ENCODE data around the gene KRT79. TPM values are rescaled to one million over a fixed set of nuclear protein-coding genes. Genes with fewer than 3 reads are reported as not detected.

Gene KRT79
- total RNA-seq, 2 experiments from 2014 or later: not detected

- ATAC-seq: no peak
- Mint-ChIP-seq H3K36me3 (ENCODE audit: low read depth) (no peaks in the 10 kb centered on the region), H3K9me3 (ENCODE audit: insufficient read depth) (no peaks in the 10 kb centered on the region), H3K4me1 (ENCODE audit: low read depth) (no peaks in the 10 kb centered on the region), H3K27me3 (ENCODE audit: low read depth) (peaks cover 6% of the 10 kb centered on the region), H3K27ac (no peak overlapping the region), H3K4me3 (no peak overlapping the region)
- no peak for DNase-seq
- CTCF ChIA-PET: no interaction called here
- POLR2A ChIA-PET: no interaction called here
Measured at GRCh38 chr12:52806169-52806811, 27.8 kb downstream of the KRT79 start.

GRCh38 chr12:52805739-52806138 is 28.4 kb downstream of the KRT79 start:
- ChIA-PET POLR2A (no interaction called here), CTCF (no interaction called here)
- no peaks in the 10 kb centered on the region for H3K36me3 Mint-ChIP-seq (ENCODE audit: low read depth)
- ATAC-seq: no peak
- no peaks in the 10 kb centered on the region for H3K4me1 Mint-ChIP-seq (ENCODE audit: low read depth)
- H3K27ac Mint-ChIP-seq: no peak overlapping the region
- H3K27me3 Mint-ChIP-seq (ENCODE audit: low read depth): peaks cover 6% of the 10 kb centered on the region
- no peak overlapping the region for H3K4me3 Mint-ChIP-seq
- DNase-seq: no peak
- H3K9me3 Mint-ChIP-seq (ENCODE audit: insufficient read depth): no peaks in the 10 kb centered on the region

GRCh38 chr12:52805000-52805399 is 29.1 kb downstream of the KRT79 start:
- H3K36me3 Mint-ChIP-seq (ENCODE audit: low read depth): no peaks in the 10 kb centered on the region
- CTCF ChIA-PET: no interaction called here
- POLR2A ChIA-PET: no interaction called here
- no peak for ATAC-seq
- DNase-seq: no peak
- no peak overlapping the region for H3K4me3 Mint-ChIP-seq
- peaks cover 6% of the 10 kb centered on the region for H3K27me3 Mint-ChIP-seq (ENCODE audit: low read depth)
- no peaks in the 10 kb centered on the region for H3K9me3 Mint-ChIP-seq (ENCODE audit: insufficient read depth)
- H3K27ac Mint-ChIP-seq: no peak overlapping the region
- H3K4me1 Mint-ChIP-seq (ENCODE audit: low read depth): no peaks in the 10 kb centered on the region

GRCh38 chr12:52802442-52802841 is 31.7 kb downstream of the KRT79 start:
- POLR2A ChIA-PET: no interaction called here
- Mint-ChIP-seq H3K27me3 (ENCODE audit: low read depth) (peaks cover 10% of the 10 kb centered on the region), H3K4me1 (ENCODE audit: low read depth) (no peaks in the 10 kb centered on the region), H3K36me3 (ENCODE audit: low read depth) (no peaks in the 10 kb centered on the region), H3K27ac (no peak overlapping the region), H3K4me3 (no peak overlapping the region), H3K9me3 (ENCODE audit: insufficient read depth) (no peaks in the 10 kb centered on the region)
- CTCF ChIA-PET: interaction anchor here (1.0 to 1.1 kb wide), 2 partner anchors 77 to 216 kb away, joined by 3 read pairs; no protein-coding TSS in a partner anchor
- DNase-seq (no peak), ATAC-seq (no peak)

- Mint-ChIP-seq H3K27me3 (ENCODE audit: low read depth) (peaks cover 10% of the 10 kb centered on the region), H3K9me3 (ENCODE audit: insufficient read depth) (no peaks in the 10 kb centered on the region), H3K27ac (no peak overlapping the region), H3K4me3 (no peak overlapping the region), H3K36me3 (ENCODE audit: low read depth) (no peaks in the 10 kb centered on the region), H3K4me1 (ENCODE audit: low read depth) (no peaks in the 10 kb centered on the region)
- ATAC-seq (no peak), DNase-seq (no peak)
- CTCF ChIA-PET: interaction anchor here (1.0 kb wide), 1 partner anchor 78 kb away, joined by 3 read pairs; no protein-coding TSS in a partner anchor
- POLR2A ChIA-PET: no interaction called here
Measured at GRCh38 chr12:52801773-52802172, 32.3 kb downstream of the KRT79 start.

- Mint-ChIP-seq H3K27me3 (ENCODE audit: low read depth) (peaks cover 10% of the 10 kb centered on the region), H3K36me3 (ENCODE audit: low read depth) (no peaks in the 10 kb centered on the region), H3K9me3 (ENCODE audit: insufficient read depth) (no peaks in the 10 kb centered on the region), H3K4me3 (no peak overlapping the region), H3K27ac (no peak overlapping the region), H3K4me1 (ENCODE audit: low read depth) (no peaks in the 10 kb centered on the region)
- no peak for DNase-seq
- ATAC-seq: no peak
- CTCF ChIA-PET: interaction anchor here (0.7 to 0.8 kb wide), 2 partner anchors 79 to 428 kb away, joined by 3 read pairs; no protein-coding TSS in a partner anchor
- POLR2A ChIA-PET: interaction anchor here (0.7 kb wide), 1 partner anchor 442 kb away, joined by 3 read pairs; no protein-coding TSS in a partner anchor
Measured at GRCh38 chr12:52800259-52800917, 33.7 kb downstream of the KRT79 start.

GRCh38 chr12:52799505-52800211 is 34.5 kb downstream of the KRT79 start:
- H3K9me3 Mint-ChIP-seq (ENCODE audit: insufficient read depth): no peaks in the 10 kb centered on the region
- H3K27me3 Mint-ChIP-seq (ENCODE audit: low read depth): peaks cover 10% of the 10 kb centered on the region
- POLR2A ChIA-PET: no interaction called here
- H3K27ac Mint-ChIP-seq: no peak overlapping the region
- ATAC-seq (no peak), DNase-seq (no peak)
- CTCF ChIA-PET: interaction anchor here (0.7 to 0.8 kb wide), 2 partner anchors 80 to 427 kb away, joined by 3 read pairs; no protein-coding TSS in a partner anchor
- no peak overlapping the region for H3K4me3 Mint-ChIP-seq
- no peaks in the 10 kb centered on the region for H3K36me3 Mint-ChIP-seq (ENCODE audit: low read depth)
- H3K4me1 Mint-ChIP-seq (ENCODE audit: low read depth): peaks cover 2% of the 10 kb centered on the region

GRCh38 chr12:52798671-52799504 is 35.2 kb downstream of the KRT79 start:
- Mint-ChIP-seq H3K9me3 (ENCODE audit: insufficient read depth) (no peaks in the 10 kb centered on the region), H3K27ac (no peak overlapping the region), H3K36me3 (ENCODE audit: low read depth) (no peaks in the 10 kb centered on the region), H3K4me1 (ENCODE audit: low read depth) (peaks cover 9% of the 10 kb centered on the region), H3K4me3 (no peak overlapping the region), H3K27me3 (ENCODE audit: low read depth) (peaks cover 10% of the 10 kb centered on the region)
- CTCF ChIA-PET: no interaction called here
- DNase-seq (no peak), ATAC-seq (no peak)
- POLR2A ChIA-PET: no interaction called here

- DNase-seq (no peak), ATAC-seq (no peak)
- ChIA-PET POLR2A (no interaction called here), CTCF (interaction anchor here (2.3 kb wide), 1 partner anchor 87 kb away, joined by 8 read pairs; no protein-coding TSS in a partner anchor)
- Mint-ChIP-seq H3K9me3 (ENCODE audit: insufficient read depth) (no peaks in the 10 kb centered on the region), H3K27me3 (ENCODE audit: low read depth) (peaks cover 11% of the 10 kb centered on the region), H3K27ac (no peak overlapping the region), H3K4me3 (no peak overlapping the region), H3K36me3 (ENCODE audit: low read depth) (no peaks in the 10 kb centered on the region), H3K4me1 (ENCODE audit: low read depth) (peaks cover 11% of the 10 kb centered on the region)
Measured at GRCh38 chr12:52798003-52798670, 36.0 kb downstream of the KRT79 start.

GRCh38 chr12:52797529-52797894 is 36.6 kb downstream of the KRT79 start:
- no peak for DNase-seq
- ChIA-PET CTCF (interaction anchor here (2.3 kb wide), 1 partner anchor 87 kb away, joined by 8 read pairs; no protein-coding TSS in a partner anchor), POLR2A (no interaction called here)
- Mint-ChIP-seq H3K4me1 (ENCODE audit: low read depth) (peaks cover 11% of the 10 kb centered on the region), H3K27me3 (ENCODE audit: low read depth) (peaks cover 8% of the 10 kb centered on the region), H3K36me3 (ENCODE audit: low read depth) (no peaks in the 10 kb centered on the region), H3K9me3 (ENCODE audit: insufficient read depth) (no peaks in the 10 kb centered on the region), H3K27ac (no peak overlapping the region), H3K4me3 (no peak overlapping the region)
- ATAC-seq: no peak

- Mint-ChIP-seq H3K9me3 (ENCODE audit: insufficient read depth) (no peaks in the 10 kb centered on the region), H3K4me3 (no peak overlapping the region), H3K27ac (no peak overlapping the region), H3K4me1 (ENCODE audit: low read depth) (peaks cover 11% of the 10 kb centered on the region), H3K27me3 (ENCODE audit: low read depth) (peaks cover 8% of the 10 kb centered on the region), H3K36me3 (ENCODE audit: low read depth) (no peaks in the 10 kb centered on the region)
- ChIA-PET POLR2A (no interaction called here), CTCF (interaction anchor here (2.3 kb wide), 1 partner anchor 88 kb away, joined by 8 read pairs; no protein-coding TSS in a partner anchor)
- ATAC-seq (no peak), DNase-seq (no peak)
Measured at GRCh38 chr12:52796839-52797528, 37.1 kb downstream of the KRT79 start.

Measured in activated CD8-positive, alpha-beta T cell treated with anti-CD3 and anti-CD28 coated beads, Interleukin-2, amount 10 ng/mL, durations not matched to agents 7 days and 5 days (primary cell).